Trophoblast cell (in vitro differentiated cells and primary cell): Measurements from ENCODE around the gene PER3.

Experiments
- DNase-seq, 2 donors: peaks; one replicate each; pipeline ENCODE4 v3.0.0-alpha.2; 2016
- H2AFZ ChIP-seq: 2 replicates; pipeline ENCODE4 v1.6.1; 2013; ENCODE audit warnings: low read length, moderate library complexity, mild to moderate bottlenecking; ENCODE audit not compliant: insufficient read depth, poor library complexity
- H2AK5ac ChIP-seq: 2 replicates; pipeline ENCODE4 v1.6.1; 2013; ENCODE audit warnings: mild to moderate bottlenecking, low read length
- H2BK120ac ChIP-seq: 2 replicates; pipeline ENCODE4 v1.6.1; 2013; ENCODE audit warnings: low read length, mild to moderate bottlenecking, moderate library complexity; ENCODE audit not compliant: insufficient read depth, poor library complexity
- H2BK12ac ChIP-seq: 2 replicates; pipeline ENCODE4 v1.6.1; 2013; ENCODE audit warnings: mild to moderate bottlenecking, low read length, moderate library complexity
- H2BK5ac ChIP-seq: 2 replicates; pipeline ENCODE4 v1.6.1; 2013; ENCODE audit warnings: low read length, low read depth, moderate library complexity, mild to moderate bottlenecking; ENCODE audit not compliant: poor library complexity
- H3K14ac ChIP-seq: 2 replicates; pipeline ENCODE4 v1.6.1; 2013; ENCODE audit warnings: mild to moderate bottlenecking, low read length
- H3K18ac ChIP-seq: 2 replicates; pipeline ENCODE4 v1.6.1; 2013; ENCODE audit warnings: mild to moderate bottlenecking, low read length
- H3K23ac ChIP-seq: 2 replicates; pipeline ENCODE4 v1.6.1; 2013; ENCODE audit warnings: low read length
- H3K27ac ChIP-seq: 2 replicates; pipeline ENCODE4 v1.5.1; 2013; ENCODE audit warnings: low read depth, mild to moderate bottlenecking, inconsistent platforms, low read length, moderate library complexity
- H3K27me3 ChIP-seq: 2 replicates; pipeline ENCODE4 v1.6.1; 2013; ENCODE audit warnings: inconsistent platforms, mild to moderate bottlenecking, low read length, moderate library complexity; ENCODE audit not compliant: insufficient read depth
- H3K36me3 ChIP-seq, 2 experiments: 1 replicate in 1 of 2; 2 replicates in 1 of 2; pipeline ENCODE4 v1.6.1; 2013; ENCODE audit warnings: low read length in 2 of 2, mild to moderate bottlenecking in 2 of 2, moderate library complexity in 1 of 2; ENCODE audit not compliant: insufficient read depth in 2 of 2, control insufficient read depth in 1 of 2
- H3K4ac ChIP-seq: 2 replicates; pipeline ENCODE4 v1.6.1; 2013; ENCODE audit warnings: low read depth, mild to moderate bottlenecking, low read length, moderate library complexity
- H3K4me1 ChIP-seq, 2 experiments: 1 replicate in 1 of 2; 2 replicates in 1 of 2; pipeline ENCODE4 v1.6.1; 2013; ENCODE audit warnings: low read length in 2 of 2, mild to moderate bottlenecking in 2 of 2, moderate library complexity in 1 of 2; ENCODE audit not compliant: insufficient read depth in 2 of 2, control insufficient read depth in 1 of 2
- H3K4me2 ChIP-seq: 2 replicates; pipeline ENCODE4 v1.6.1; 2013; ENCODE audit warnings: inconsistent platforms, mild to moderate bottlenecking, low read length, moderate library complexity
- H3K4me3 ChIP-seq: 2 replicates; pipeline ENCODE4 v1.5.1; 2013; ENCODE audit warnings: mild to moderate bottlenecking, low read depth, low read length, inconsistent platforms
- H3K79me1 ChIP-seq: one replicate; pipeline ENCODE4 v1.6.1; 2013; ENCODE audit warnings: low read length
- H3K79me2 ChIP-seq: 2 replicates; pipeline ENCODE4 v1.6.1; 2013; ENCODE audit warnings: low read length, mild to moderate bottlenecking; ENCODE audit not compliant: control insufficient read depth, insufficient read depth, poor library complexity
- H3K9ac ChIP-seq: 2 replicates; pipeline ENCODE4 v1.6.1; 2013; ENCODE audit warnings: mild to moderate bottlenecking, low read length
- H3K9me3 ChIP-seq: 2 replicates; pipeline ENCODE4 v1.6.1; 2013; ENCODE audit warnings: low read depth, mild to moderate bottlenecking, control low read depth, inconsistent platforms, low read length; ENCODE audit not compliant: insufficient read depth
- H4K12ac ChIP-seq: 2 replicates; pipeline ENCODE4 v1.6.1; 2013; ENCODE audit warnings: low read depth, mild to moderate bottlenecking, low read length, moderate library complexity
- H4K8ac ChIP-seq: 2 replicates; pipeline ENCODE4 v1.6.1; 2013; ENCODE audit warnings: low read depth, mild to moderate bottlenecking, low read length, moderate library complexity
- H4K91ac ChIP-seq: one replicate; pipeline ENCODE4 v1.6.1; 2013; ENCODE audit warnings: low read depth, mild to moderate bottlenecking, low read length, moderate library complexity
- WGBS: extraction: QIAGEN DNeasy Blood & Tissue Kit; methylation state at CpG from one replicate; pipeline ENCODE4 v1.1.7; 2013; ENCODE audit warnings: missing lambda C conversion rate; ENCODE audit not compliant: insufficient read length, insufficient coverage; ENCODE audit errors: extremely low coverage; 5-methylcytosine and 5-hydroxymethylcytosine counted together

Gene PER3

GRCh38 chr1:7873801-7874795, 90.0 kb downstream of the PER3 start:
- Histone ChIP-seq H2BK5ac (no peak overlapping the region), H3K9me3 (peaks cover 8% of the 10 kb centered on the region), H2BK120ac (no peak overlapping the region), H3K27ac (no peak overlapping the region), H2AK5ac (no peak overlapping the region), H3K27me3 (no peaks in the 10 kb centered on the region), H3K23ac (no peak overlapping the region), H3K79me1 (no peaks in the 10 kb centered on the region), H3K4me2 (no peak overlapping the region), H2AFZ (no peak overlapping the region), H3K18ac (no peak overlapping the region), H3K9ac (no peak overlapping the region), H4K8ac (no peak overlapping the region), H3K14ac (no peak overlapping the region), H3K79me2 (no peaks in the 10 kb centered on the region), H3K4me1 (no peaks in the 10 kb centered on the region), H3K4me3 (no peak overlapping the region), H2BK12ac (no peak overlapping the region), H3K4ac (no peak overlapping the region), H4K12ac (no peak overlapping the region), H3K36me3 (no peaks in the 10 kb centered on the region), H4K91ac (no peak overlapping the region)
- no CpG with 5 or more reads among the region's 11 CpGs for WGBS
- no peak for DNase-seq

- Histone ChIP-seq H2AFZ (no peak overlapping the region), H3K4me1 (no peaks in the 10 kb centered on the region), H2BK120ac (no peak overlapping the region), H3K79me1 (no peaks in the 10 kb centered on the region), H3K27me3 (no peaks in the 10 kb centered on the region), H2AK5ac (no peak overlapping the region), H3K4me3 (no peak overlapping the region), H4K8ac (no peak overlapping the region), H3K23ac (no peak overlapping the region), H2BK5ac (no peak overlapping the region), H3K9me3 (peaks cover 8% of the 10 kb centered on the region), H3K36me3 (no peaks in the 10 kb centered on the region), H3K4me2 (no peak overlapping the region), H4K12ac (no peak overlapping the region), H3K14ac (no peak overlapping the region), H3K18ac (no peak overlapping the region), H2BK12ac (no peak overlapping the region), H3K4ac (no peak overlapping the region), H4K91ac (no peak overlapping the region), H3K79me2 (no peaks in the 10 kb centered on the region), H3K27ac (no peak overlapping the region), H3K9ac (no peak overlapping the region)
- WGBS = no CpG with 5 or more reads among the region's 1 CpG
- no peak for DNase-seq
These were observed 93.9 kb downstream of the PER3 start for GRCh38 chr1:7878027-7878426.

- no peaks in the 10 kb centered on the region for H3K4me1 ChIP-seq
- no peak overlapping the region for H2BK120ac ChIP-seq
- H3K9me3 ChIP-seq = peaks cover 8% of the 10 kb centered on the region
- no peaks in the 10 kb centered on the region for H3K36me3 ChIP-seq
- H3K79me2 ChIP-seq = no peaks in the 10 kb centered on the region
- no peaks in the 10 kb centered on the region for H3K79me1 ChIP-seq
- H3K4me3 ChIP-seq = no peak overlapping the region
- H2AK5ac ChIP-seq = no peak overlapping the region
- no peak overlapping the region for H3K4ac ChIP-seq
- no peak overlapping the region for H3K4me2 ChIP-seq
- H3K9ac ChIP-seq = no peak overlapping the region
- H3K18ac ChIP-seq = no peak overlapping the region
- no peak for DNase-seq
- WGBS = no CpG with 5 or more reads among the region's 3 CpGs
- no peaks in the 10 kb centered on the region for H3K27me3 ChIP-seq
- H3K27ac ChIP-seq = no peak overlapping the region
- H3K14ac ChIP-seq = no peak overlapping the region
- H2AFZ ChIP-seq = no peak overlapping the region
- no peak overlapping the region for H4K12ac ChIP-seq
- H4K8ac ChIP-seq = no peak overlapping the region
- no peak overlapping the region for H4K91ac ChIP-seq
- no peak overlapping the region for H3K23ac ChIP-seq
- no peak overlapping the region for H2BK12ac ChIP-seq
- H2BK5ac ChIP-seq = no peak overlapping the region
These were observed 95.1 kb downstream of the PER3 start for GRCh38 chr1:7879228-7879627.

GRCh38 chr1:7884757-7885156, 100.7 kb downstream of the PER3 start:
- Histone ChIP-seq H3K4me1 (no peaks in the 10 kb centered on the region), H3K23ac (no peak overlapping the region), H4K12ac (no peak overlapping the region), H3K9me3 (no peaks in the 10 kb centered on the region), H2AFZ (no peak overlapping the region), H3K27me3 (no peaks in the 10 kb centered on the region), H2BK12ac (no peak overlapping the region), H2BK5ac (no peak overlapping the region), H3K27ac (no peak overlapping the region), H3K4me3 (peak overlapping the region; percentile 56), H4K8ac (no peak overlapping the region), H3K4ac (no peak overlapping the region), H3K9ac (no peak overlapping the region), H3K79me2 (no peaks in the 10 kb centered on the region), H3K36me3 (no peaks in the 10 kb centered on the region), H4K91ac (no peak overlapping the region), H3K14ac (no peak overlapping the region), H2AK5ac (no peak overlapping the region), H3K79me1 (no peaks in the 10 kb centered on the region), H3K18ac (no peak overlapping the region), H2BK120ac (no peak overlapping the region), H3K4me2 (no peak overlapping the region)
- no CpG with 5 or more reads among the region's 1 CpG for WGBS
- no peak for DNase-seq
